Glutamatergic neuron (in vitro differentiated cells): ENCODE data around the gene ARHGEF33. TPM values are rescaled to one million over a fixed set of nuclear protein-coding genes. Genes with fewer than 3 reads are reported as not detected.

Experiments used
- DNase-seq: peaks from one replicate; pipeline ENCODE4 v3.0.0; 2022
- H3K27ac Mint-ChIP-seq: one replicate; pipeline ENCODE4 v1.8.0; 2020; ENCODE audit warnings: mild to moderate bottlenecking, mixed read lengths, inconsistent platforms; ENCODE audit not compliant: unreplicated experiment
- H3K27me3 Mint-ChIP-seq: one replicate; pipeline ENCODE4 v1.8.0; 2020; ENCODE audit warnings: mild to moderate bottlenecking, moderate library complexity, mixed read lengths, inconsistent platforms; ENCODE audit not compliant: unreplicated experiment
- H3K36me3 Mint-ChIP-seq: one replicate; pipeline ENCODE4 v1.8.0; 2020; ENCODE audit warnings: mild to moderate bottlenecking, mixed read lengths, inconsistent platforms; ENCODE audit not compliant: unreplicated experiment
- H3K4me1 Mint-ChIP-seq: one replicate; pipeline ENCODE4 v1.8.0; 2020; ENCODE audit warnings: mild to moderate bottlenecking, low read depth, mixed read lengths, inconsistent platforms; ENCODE audit not compliant: unreplicated experiment
- H3K4me3 Mint-ChIP-seq: one replicate; pipeline ENCODE4 v1.8.0; 2020; ENCODE audit warnings: mild to moderate bottlenecking, mixed read lengths, inconsistent platforms; ENCODE audit not compliant: unreplicated experiment
- H3K9me3 Mint-ChIP-seq: one replicate; pipeline ENCODE4 v1.8.0; 2020; ENCODE audit warnings: mild to moderate bottlenecking, moderate library complexity, mixed read lengths, inconsistent platforms; ENCODE audit not compliant: unreplicated experiment
- CTCF ChIP-seq: fragments of 200-600 bp; sonication (generic); IDR thresholded peaks from one replicate; pipeline ENCODE4 v1.5.0; 2021; ENCODE audit not compliant: partially characterized antibody, unreplicated experiment
- total RNA-seq: library from RNA; stranded (reverse); fragmentation: NEBNext Ultra II Directional; extraction: Animal tissue kit (Norgen Biotek cat#: 25700); gene quantifications from one replicate; pipeline ENCODE4 v1.2.1, GENCODE V29; 2021; ENCODE audit not compliant: unreplicated experiment

The ARHGEF33 gene
- total RNA-seq, 1 donor from 2014 or later = 1.1 TPM

- Mint-ChIP-seq H3K27me3 (no peaks in the 10 kb centered on the region), H3K27ac (no peak overlapping the region), H3K4me3 (no peak overlapping the region), H3K9me3 (no peaks in the 10 kb centered on the region), H3K36me3 (no peaks in the 10 kb centered on the region), H3K4me1 (no peaks in the 10 kb centered on the region)
- no peak for DNase-seq
- TF ChIP-seq CTCF = no peak
Observed at GRCh38 chr2:38922902-38923301, 33.2 kb downstream of the ARHGEF33 start.

- H3K4me3 Mint-ChIP-seq = no peak overlapping the region
- no peaks in the 10 kb centered on the region for H3K4me1 Mint-ChIP-seq
- no peaks in the 10 kb centered on the region for H3K36me3 Mint-ChIP-seq
- peak; percentile 28 for DNase-seq
- no peak overlapping the region for H3K27ac Mint-ChIP-seq
- H3K9me3 Mint-ChIP-seq = no peaks in the 10 kb centered on the region
- H3K27me3 Mint-ChIP-seq = no peaks in the 10 kb centered on the region
- TF ChIP-seq CTCF = no peak
Observed at GRCh38 chr2:38925982-38926381, 36.3 kb downstream of the ARHGEF33 start.

GRCh38 chr2:38930600-38930999, 40.9 kb downstream of the ARHGEF33 start:
- no peaks in the 10 kb centered on the region for H3K36me3 Mint-ChIP-seq
- no peak for TF ChIP-seq CTCF
- no peak overlapping the region for H3K4me3 Mint-ChIP-seq
- H3K9me3 Mint-ChIP-seq = no peaks in the 10 kb centered on the region
- H3K27ac Mint-ChIP-seq = no peak overlapping the region
- H3K4me1 Mint-ChIP-seq = peaks cover 9% of the 10 kb centered on the region
- DNase-seq = no peak
- no peaks in the 10 kb centered on the region for H3K27me3 Mint-ChIP-seq

- H3K27ac Mint-ChIP-seq = no peak overlapping the region
- no peak for DNase-seq
- H3K4me3 Mint-ChIP-seq = no peak overlapping the region
- H3K9me3 Mint-ChIP-seq = no peaks in the 10 kb centered on the region
- no peaks in the 10 kb centered on the region for H3K27me3 Mint-ChIP-seq
- no peak for TF ChIP-seq CTCF
- H3K36me3 Mint-ChIP-seq = no peaks in the 10 kb centered on the region
- H3K4me1 Mint-ChIP-seq = peaks cover 9% of the 10 kb centered on the region
Observed at GRCh38 chr2:38932586-38932985, 42.9 kb downstream of the ARHGEF33 start.

- TF ChIP-seq CTCF = no peak
- DNase-seq = no peak
- Mint-ChIP-seq H3K27ac (no peak overlapping the region), H3K4me3 (no peak overlapping the region), H3K4me1 (peaks cover 9% of the 10 kb centered on the region), H3K27me3 (no peaks in the 10 kb centered on the region), H3K9me3 (no peaks in the 10 kb centered on the region), H3K36me3 (no peaks in the 10 kb centered on the region)
Observed at GRCh38 chr2:38933653-38934052, 44.0 kb downstream of the ARHGEF33 start.
